ENCODE results near the gene LIPC.

Gene LIPC

GRCh38 chr15:58459560-58459959 is 27.8 kb downstream of the LIPC start:
- H3K9ac ChIP-seq (ENCODE audit: low read length): no peak overlapping the region
- no peaks in the 10 kb centered on the region for H3K4me1 ChIP-seq (ENCODE audit: control insufficient read depth, low read depth, low read length)
- no peaks in the 10 kb centered on the region for H3K36me3 ChIP-seq (ENCODE audit: control insufficient read depth, low read depth, low read length)
- H3K4me3 ChIP-seq (ENCODE audit: low read length): no peak overlapping the region
- no peaks in the 10 kb centered on the region for H3K27me3 ChIP-seq (ENCODE audit: control insufficient read depth, insufficient read depth, low read length)
- H3K27ac ChIP-seq (ENCODE audit: low read length): no peak overlapping the region
- no peaks in the 10 kb centered on the region for H3K9me3 ChIP-seq (ENCODE audit: control insufficient read depth, low read depth, low read length)

- Histone ChIP-seq H3K4me1 (ENCODE audit: control insufficient read depth, low read depth, low read length) (no peaks in the 10 kb centered on the region), H3K36me3 (ENCODE audit: control insufficient read depth, low read depth, low read length) (no peaks in the 10 kb centered on the region), H3K9ac (ENCODE audit: low read length) (no peak overlapping the region), H3K27me3 (ENCODE audit: control insufficient read depth, insufficient read depth, low read length) (no peaks in the 10 kb centered on the region), H3K4me3 (ENCODE audit: low read length) (no peak overlapping the region), H3K27ac (ENCODE audit: low read length) (no peak overlapping the region), H3K9me3 (ENCODE audit: control insufficient read depth, low read depth, low read length) (no peaks in the 10 kb centered on the region)
Observed at GRCh38 chr15:58460116-58460790, 28.5 kb downstream of the LIPC start.

- H3K27ac ChIP-seq (ENCODE audit: low read length): no peak overlapping the region
- H3K36me3 ChIP-seq (ENCODE audit: control insufficient read depth, low read depth, low read length): no peaks in the 10 kb centered on the region
- H3K4me3 ChIP-seq (ENCODE audit: low read length): no peak overlapping the region
- no peak overlapping the region for H3K9ac ChIP-seq (ENCODE audit: low read length)
- H3K9me3 ChIP-seq (ENCODE audit: control insufficient read depth, low read depth, low read length): no peaks in the 10 kb centered on the region
- H3K4me1 ChIP-seq (ENCODE audit: control insufficient read depth, low read depth, low read length): no peaks in the 10 kb centered on the region
- H3K27me3 ChIP-seq (ENCODE audit: control insufficient read depth, insufficient read depth, low read length): no peaks in the 10 kb centered on the region
Observed at GRCh38 chr15:58460872-58461271, 29.1 kb downstream of the LIPC start.

GRCh38 chr15:58462547-58462946 is 30.8 kb downstream of the LIPC start:
- H3K9me3 ChIP-seq (ENCODE audit: control insufficient read depth, low read depth, low read length): no peaks in the 10 kb centered on the region
- no peaks in the 10 kb centered on the region for H3K4me1 ChIP-seq (ENCODE audit: control insufficient read depth, low read depth, low read length)
- H3K36me3 ChIP-seq (ENCODE audit: control insufficient read depth, low read depth, low read length): no peaks in the 10 kb centered on the region
- H3K4me3 ChIP-seq (ENCODE audit: low read length): no peak overlapping the region
- H3K9ac ChIP-seq (ENCODE audit: low read length): no peak overlapping the region
- no peak overlapping the region for H3K27ac ChIP-seq (ENCODE audit: low read length)
- H3K27me3 ChIP-seq (ENCODE audit: control insufficient read depth, insufficient read depth, low read length): no peaks in the 10 kb centered on the region

GRCh38 chr15:58462973-58463663 is 31.3 kb downstream of the LIPC start:
- no peaks in the 10 kb centered on the region for H3K27me3 ChIP-seq (ENCODE audit: control insufficient read depth, insufficient read depth, low read length)
- H3K27ac ChIP-seq (ENCODE audit: low read length): no peak overlapping the region
- no peak overlapping the region for H3K9ac ChIP-seq (ENCODE audit: low read length)
- H3K36me3 ChIP-seq (ENCODE audit: control insufficient read depth, low read depth, low read length): no peaks in the 10 kb centered on the region
- H3K4me3 ChIP-seq (ENCODE audit: low read length): no peak overlapping the region
- H3K4me1 ChIP-seq (ENCODE audit: control insufficient read depth, low read depth, low read length): no peaks in the 10 kb centered on the region
- no peaks in the 10 kb centered on the region for H3K9me3 ChIP-seq (ENCODE audit: control insufficient read depth, low read depth, low read length)

- H3K27me3 ChIP-seq (ENCODE audit: control insufficient read depth, insufficient read depth, low read length): no peaks in the 10 kb centered on the region
- no peaks in the 10 kb centered on the region for H3K9me3 ChIP-seq (ENCODE audit: control insufficient read depth, low read depth, low read length)
- no peaks in the 10 kb centered on the region for H3K4me1 ChIP-seq (ENCODE audit: control insufficient read depth, low read depth, low read length)
- H3K4me3 ChIP-seq (ENCODE audit: low read length): no peak overlapping the region
- no peak overlapping the region for H3K9ac ChIP-seq (ENCODE audit: low read length)
- H3K27ac ChIP-seq (ENCODE audit: low read length): no peak overlapping the region
- no peaks in the 10 kb centered on the region for H3K36me3 ChIP-seq (ENCODE audit: control insufficient read depth, low read depth, low read length)
Observed at GRCh38 chr15:58463815-58464650, 32.2 kb downstream of the LIPC start.

- no peak overlapping the region for H3K27ac ChIP-seq (ENCODE audit: low read length)
- H3K4me1 ChIP-seq (ENCODE audit: control insufficient read depth, low read depth, low read length): peaks cover 9% of the 10 kb centered on the region
Observed at GRCh38 chr15:58465070-58465469, 33.3 kb downstream of the LIPC start.

GRCh38 chr15:58465866-58466517 is 34.2 kb downstream of the LIPC start:
- Histone ChIP-seq H3K9me3 (ENCODE audit: control insufficient read depth, low read depth, low read length) (no peaks in the 10 kb centered on the region), H3K27me3 (ENCODE audit: control insufficient read depth, insufficient read depth, low read length) (no peaks in the 10 kb centered on the region), H3K36me3 (ENCODE audit: control insufficient read depth, low read depth, low read length) (no peaks in the 10 kb centered on the region), H3K4me1 (ENCODE audit: control insufficient read depth, low read depth, low read length) (peaks cover 9% of the 10 kb centered on the region), H3K4me3 (ENCODE audit: low read length) (no peak overlapping the region), H3K27ac (ENCODE audit: low read length) (no peak overlapping the region), H3K9ac (ENCODE audit: low read length) (no peak overlapping the region)

More at GRCh38 chr15:58465070-58465469, 33.3 kb downstream of the LIPC start:
- no peak overlapping the region for H3K4me3 ChIP-seq (ENCODE audit: low read length)
- H3K9me3 ChIP-seq (ENCODE audit: control insufficient read depth, low read depth, low read length): no peaks in the 10 kb centered on the region
- no peaks in the 10 kb centered on the region for H3K27me3 ChIP-seq (ENCODE audit: control insufficient read depth, insufficient read depth, low read length)
- no peak overlapping the region for H3K9ac ChIP-seq (ENCODE audit: low read length)
- H3K36me3 ChIP-seq (ENCODE audit: control insufficient read depth, low read depth, low read length): no peaks in the 10 kb centered on the region

GRCh38 chr15:58466566-58466965 is 34.8 kb downstream of the LIPC start:
- no peak overlapping the region for H3K4me3 ChIP-seq (ENCODE audit: low read length)
- no peak overlapping the region for H3K27ac ChIP-seq (ENCODE audit: low read length)
- H3K9me3 ChIP-seq (ENCODE audit: control insufficient read depth, low read depth, low read length): no peaks in the 10 kb centered on the region
- no peaks in the 10 kb centered on the region for H3K36me3 ChIP-seq (ENCODE audit: control insufficient read depth, low read depth, low read length)
- H3K4me1 ChIP-seq (ENCODE audit: control insufficient read depth, low read depth, low read length): peaks cover 9% of the 10 kb centered on the region
- H3K9ac ChIP-seq (ENCODE audit: low read length): no peak overlapping the region
- no peaks in the 10 kb centered on the region for H3K27me3 ChIP-seq (ENCODE audit: control insufficient read depth, insufficient read depth, low read length)

GRCh38 chr15:58467121-58467721 is 35.4 kb downstream of the LIPC start:
- Histone ChIP-seq H3K27me3 (ENCODE audit: control insufficient read depth, insufficient read depth, low read length) (no peaks in the 10 kb centered on the region), H3K9me3 (ENCODE audit: control insufficient read depth, low read depth, low read length) (no peaks in the 10 kb centered on the region), H3K27ac (ENCODE audit: low read length) (no peak overlapping the region), H3K9ac (ENCODE audit: low read length) (no peak overlapping the region), H3K36me3 (ENCODE audit: control insufficient read depth, low read depth, low read length) (no peaks in the 10 kb centered on the region), H3K4me1 (ENCODE audit: control insufficient read depth, low read depth, low read length) (peaks cover 9% of the 10 kb centered on the region), H3K4me3 (ENCODE audit: low read length) (no peak overlapping the region)

Data from iPS-18a (cell line).